ENCODE data around the gene FAM162B.
"Not testable (repeated sequence)": the region's sequence is repeated elsewhere in the genome, so short reads cannot be mapped to it uniquely, and the experiment has no call there.

The FAM162B gene

GRCh38 chr6:116764961-116765841 is at the start of gene FAM162B:
TSS of gene FAM162B (minus strand) at chr6:116765719. CDS start at chr6:116765576, 143 bp downstream.
- DNase-seq (ENCODE audit: low read depth in 3 of 3): peak in 1 of 3 experiments; percentile 2

- DNase-seq (ENCODE audit: low read depth in 3 of 3): no peak
These were observed 46.6 kb upstream of the FAM162B start for GRCh38 chr6:116812051-116812650.

DNA sequence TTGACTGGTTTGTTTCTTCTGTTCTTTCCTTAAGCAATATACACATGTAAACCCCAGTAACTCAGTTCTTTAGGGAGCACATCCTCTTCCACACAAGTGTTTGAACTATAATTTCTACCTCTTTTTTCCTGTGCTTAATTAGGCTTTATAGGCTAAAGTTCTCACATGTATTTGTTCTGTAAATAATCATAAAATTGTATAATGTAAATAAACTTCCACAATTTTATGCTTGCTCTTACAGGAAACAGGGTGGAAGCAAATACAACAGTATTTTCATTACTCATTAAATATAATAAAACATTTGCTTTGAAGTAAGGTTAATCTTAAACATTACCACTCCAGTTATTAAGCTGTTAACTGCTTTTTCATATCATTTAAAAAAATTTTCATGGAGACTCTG is 36.5 kb upstream of the FAM162B start:
- no peak for DNase-seq (ENCODE audit: low read depth in 3 of 3)

DNA sequence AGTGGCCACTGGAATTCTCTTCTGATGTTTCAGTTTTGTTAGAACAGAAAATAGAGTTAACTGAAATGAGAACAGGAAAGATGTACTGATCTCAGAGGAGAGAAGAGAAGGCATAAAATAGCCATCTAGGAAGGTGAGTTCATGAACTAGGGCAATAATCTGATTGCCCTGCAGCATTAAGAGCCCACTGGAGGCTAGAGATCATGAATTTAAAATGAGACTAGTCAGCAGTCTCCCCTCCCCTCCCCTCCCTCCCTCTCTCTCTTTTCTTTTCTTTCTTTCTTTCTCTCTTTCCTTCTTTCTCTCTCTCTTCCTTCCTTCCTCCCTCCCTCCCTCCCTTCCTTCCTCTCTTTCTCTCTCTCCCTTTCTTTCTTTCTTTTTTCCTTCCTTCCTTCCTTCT is 34.4 kb upstream of the FAM162B start:
- DNase-seq (ENCODE audit: low read depth in 3 of 3): no peak

DNA sequence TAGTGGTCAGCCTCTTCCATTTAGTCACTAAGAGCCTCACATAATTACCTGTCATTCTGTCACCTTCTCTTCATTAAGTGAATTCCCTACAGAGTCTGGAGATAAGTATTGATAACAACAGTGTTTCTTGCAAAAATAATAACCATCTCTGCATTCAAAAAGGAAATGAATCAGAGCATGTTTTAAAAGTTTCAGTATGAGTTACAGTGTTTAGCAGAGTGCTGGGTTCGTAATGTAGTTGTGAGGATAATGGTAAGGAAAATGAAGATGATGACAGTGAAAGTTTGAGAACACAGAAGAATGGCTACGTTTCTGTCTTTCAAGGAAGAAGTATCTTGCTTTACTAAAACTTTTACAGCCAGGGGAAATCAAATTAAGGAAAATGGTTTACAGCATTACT is 32.1 kb upstream of the FAM162B start:
- no peak for DNase-seq (ENCODE audit: low read depth in 3 of 3)

GRCh38 chr6:116793224-116793623 is 27.7 kb upstream of the FAM162B start:
- DNase-seq (ENCODE audit: low read depth in 3 of 3): no peak

DNA sequence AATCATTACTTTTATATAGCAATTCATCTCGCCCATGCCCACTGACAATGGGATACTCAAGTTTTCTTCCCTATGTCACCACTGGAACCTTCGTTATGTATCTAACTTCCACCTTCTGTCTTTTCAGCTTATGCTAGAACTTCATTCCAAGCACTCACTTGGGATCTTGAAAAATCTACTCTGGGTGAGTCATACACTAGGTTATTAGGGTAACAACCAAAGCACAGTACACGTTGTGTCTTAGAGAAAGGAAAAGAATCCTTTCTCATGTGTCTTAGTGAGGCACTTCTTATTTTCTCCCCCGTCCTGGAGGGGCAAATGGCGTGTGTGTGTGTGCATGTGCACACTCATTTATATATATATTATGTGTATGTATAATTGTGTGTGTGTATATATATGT is 18.3 kb upstream of the FAM162B start:
- no peak for DNase-seq (ENCODE audit: low read depth in 3 of 3)

DNA sequence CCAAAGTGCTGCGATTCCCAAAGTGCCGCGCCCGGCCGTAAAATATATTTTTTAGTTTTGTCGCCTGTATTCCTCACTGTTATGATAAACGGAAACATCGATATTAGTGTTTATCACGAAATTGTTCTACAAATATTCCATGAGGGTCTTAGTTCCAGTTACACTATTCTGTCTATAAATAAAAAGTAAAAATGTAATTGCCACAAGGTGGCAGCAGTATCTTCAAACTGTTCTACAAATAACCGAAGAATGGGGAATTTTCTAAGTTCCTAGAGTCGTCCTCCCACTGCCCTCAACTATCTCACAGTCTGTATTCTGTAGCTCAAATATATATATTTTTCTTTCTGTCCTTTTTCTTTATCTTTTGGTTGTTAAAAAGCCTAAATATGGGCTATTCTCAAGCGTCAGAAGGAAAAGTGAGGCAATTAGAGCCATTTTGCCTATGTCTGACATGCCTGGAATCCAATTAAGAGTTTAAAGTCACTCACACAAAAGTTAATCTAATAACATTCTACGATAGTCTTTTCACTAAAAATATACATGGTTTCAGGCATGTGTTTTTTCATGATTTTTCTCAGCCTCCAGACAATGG is 14.2 kb upstream of the FAM162B start:
- DNase-seq (ENCODE audit: low read depth in 3 of 3): no peak

- no peak for DNase-seq (ENCODE audit: low read depth in 3 of 3)
These were observed 8.4 kb upstream of the FAM162B start for GRCh38 chr6:116773886-116774285.

GRCh38 chr6:116772450-116772849 is 6.9 kb upstream of the FAM162B start:
- DNase-seq (ENCODE audit: low read depth in 3 of 3): no peak

DNA sequence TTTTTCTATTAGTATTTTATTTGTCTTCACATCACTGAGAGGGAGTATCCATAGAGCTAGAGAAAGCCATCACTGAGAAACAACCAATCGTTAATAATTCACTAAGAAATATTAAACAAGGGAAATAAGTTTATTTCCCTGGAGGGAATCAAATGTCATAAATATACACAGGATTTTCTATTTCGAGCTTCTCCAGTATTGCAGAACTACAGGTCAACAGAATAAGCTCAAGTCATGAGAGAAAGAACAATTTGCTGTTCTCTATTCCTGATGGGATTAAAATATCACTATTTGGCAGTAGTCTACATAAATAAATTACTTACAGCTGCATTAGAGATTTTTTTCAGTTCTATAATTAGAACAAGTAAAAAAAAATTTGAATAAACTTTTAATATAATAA is 2.2 kb upstream of the FAM162B start:
- no peak for DNase-seq (ENCODE audit: low read depth in 3 of 3)

- no peak for DNase-seq (ENCODE audit: low read depth in 3 of 3)
These were observed 1.1 kb upstream of the FAM162B start for GRCh38 chr6:116766506-116767176.

- DNase-seq (ENCODE audit: low read depth in 3 of 3): no peak
These were observed 924 bp downstream of the FAM162B start for GRCh38 chr6:116764629-116764960.

GRCh38 chr6:116763906-116764628 is 1.5 kb downstream of the FAM162B start:
- DNase-seq (ENCODE audit: low read depth in 3 of 3): no peak

GRCh38 chr6:116763048-116763447 is 2.5 kb downstream of the FAM162B start:
- no peak for DNase-seq (ENCODE audit: low read depth in 3 of 3)

DNA sequence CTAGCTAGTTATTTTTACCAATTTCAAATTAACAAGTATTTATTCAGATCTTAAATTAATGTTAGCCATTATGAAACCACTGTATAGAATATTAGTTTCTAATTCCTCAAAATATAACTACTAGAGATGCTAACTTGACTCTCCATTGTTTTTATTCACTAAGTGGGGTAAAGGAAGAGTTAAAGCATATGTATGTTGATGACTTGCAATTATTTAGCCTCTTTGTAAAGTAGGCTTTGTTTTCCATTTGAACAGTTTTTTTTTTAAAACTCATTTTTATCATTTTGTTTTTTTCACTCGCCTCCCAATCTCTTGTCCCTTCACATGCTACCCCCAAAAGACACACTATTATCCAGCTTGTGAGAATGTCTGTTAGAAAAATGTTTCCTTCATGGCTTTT is 3.3 kb downstream of the FAM162B start:
- no peak for DNase-seq (ENCODE audit: low read depth in 3 of 3)

DNA sequence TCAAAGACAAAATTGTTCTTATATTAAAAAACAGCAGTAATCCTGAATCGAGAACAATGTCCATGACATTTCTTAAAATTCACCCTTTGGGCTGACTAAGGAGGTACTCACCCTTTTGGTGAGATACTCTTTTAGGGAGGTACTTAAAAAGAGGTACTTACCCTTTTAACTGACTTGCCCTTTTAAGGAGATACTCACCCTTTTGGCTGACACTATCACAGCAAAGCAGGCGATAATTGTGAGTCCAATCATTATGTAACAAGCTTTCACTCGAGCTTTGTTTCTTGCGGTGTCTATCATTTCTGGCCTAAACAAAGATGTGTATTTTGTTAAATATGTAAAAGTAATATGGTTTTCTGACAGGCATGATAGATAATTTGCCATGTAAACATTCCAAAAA is 3.7 kb downstream of the FAM162B start:
- no peak for DNase-seq (ENCODE audit: low read depth in 3 of 3)

DNA sequence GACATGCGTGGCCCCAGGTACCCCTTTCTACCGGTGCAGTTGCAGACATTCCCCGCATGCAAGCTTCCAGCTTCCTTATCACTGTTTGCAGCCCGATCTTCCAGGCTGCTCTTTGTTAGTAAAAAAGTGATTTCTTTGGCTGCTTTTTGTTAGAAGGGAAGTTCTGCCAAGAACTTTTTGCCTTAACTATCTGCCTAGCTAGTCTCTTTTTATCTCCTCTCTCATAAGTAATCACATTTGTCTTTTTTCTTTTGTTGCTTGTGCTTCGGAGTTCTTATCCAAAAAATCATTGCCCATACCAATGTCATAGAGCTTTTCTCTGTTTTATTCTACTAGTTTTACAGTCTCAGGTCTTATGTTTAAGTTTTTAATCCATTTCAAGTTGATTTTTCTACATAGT is 20.3 kb downstream of the FAM162B start:
- DNase-seq (ENCODE audit: low read depth in 3 of 3): no peak

- no peak for DNase-seq (ENCODE audit: low read depth in 3 of 3)
These were observed 23.9 kb downstream of the FAM162B start for GRCh38 chr6:116741571-116741970.

DNA sequence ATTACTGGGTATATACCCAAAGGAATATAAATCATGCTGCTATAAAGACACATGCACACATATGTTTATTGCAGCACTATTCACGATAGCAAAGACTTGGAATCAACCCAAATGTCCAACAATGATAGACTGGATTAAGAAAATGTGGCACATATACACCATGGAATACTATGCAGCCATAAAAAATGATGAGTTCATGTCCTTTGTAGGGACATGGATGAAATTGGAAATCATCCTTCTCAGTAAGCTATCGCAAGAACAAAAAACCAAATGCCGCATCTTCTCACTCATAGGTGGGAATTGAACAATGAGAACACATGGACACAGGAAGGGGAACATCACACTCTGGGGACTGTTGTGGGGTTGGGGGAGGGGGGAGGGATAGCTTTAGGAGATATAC is 25.0 kb downstream of the FAM162B start:
- DNase-seq (ENCODE audit: low read depth in 3 of 3): not testable (repeated sequence)

DNA sequence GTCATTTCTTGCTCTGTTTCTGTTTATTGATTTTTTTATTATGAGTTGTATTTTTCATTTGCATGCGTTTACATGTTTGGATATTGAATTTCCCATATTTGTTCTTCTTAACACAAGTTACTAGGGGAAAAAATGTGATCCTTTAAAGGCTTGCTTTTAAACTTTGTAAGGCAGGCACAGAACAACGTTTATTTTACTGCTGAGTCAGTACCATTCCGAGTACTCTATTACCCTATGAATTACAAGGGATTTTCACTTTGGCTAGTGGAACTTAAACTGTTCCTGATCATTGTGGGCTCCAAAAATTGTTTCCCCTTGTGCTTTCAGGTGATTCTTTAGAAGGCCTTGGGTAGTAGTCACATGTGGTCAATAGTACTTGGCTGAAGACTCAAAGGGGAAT is 28.5 kb downstream of the FAM162B start:
- DNase-seq (ENCODE audit: low read depth in 3 of 3): no peak

GRCh38 chr6:116730513-116730912 is 35.0 kb downstream of the FAM162B start:
- no peak for DNase-seq (ENCODE audit: low read depth in 3 of 3)
